HFFc6 (cell line): ENCODE measurements around the gene FMN2. TPM values are rescaled to one million over a fixed set of nuclear protein-coding genes. Genes with fewer than 3 reads are reported as not detected.
"Not testable (repeated sequence)": the region's sequence is repeated elsewhere in the genome, so short reads cannot be mapped to it uniquely, and the experiment has no call there.

Source experiments
- DNase-seq: peaks from one replicate; pipeline ENCODE4 v3.0.0-alpha.2; 2018
- H3K27ac Mint-ChIP-seq: 2 replicates; pipeline ENCODE4 v1.8.0; 2020; ENCODE audit warnings: mild to moderate bottlenecking, mixed read lengths
- H3K27me3 Mint-ChIP-seq: 2 replicates; pipeline ENCODE4 v1.8.0; 2021; ENCODE audit warnings: mild to moderate bottlenecking, moderate library complexity, mixed read lengths; ENCODE audit not compliant: insufficient read depth
- H3K36me3 Mint-ChIP-seq: 2 replicates; pipeline ENCODE4 v1.8.0; 2021; ENCODE audit warnings: low read depth, mixed read lengths
- H3K4me1 Mint-ChIP-seq: 2 replicates; pipeline ENCODE4 v1.8.0; 2020; ENCODE audit warnings: low read depth, mixed read lengths
- H3K4me3 Mint-ChIP-seq: 2 replicates; pipeline ENCODE4 v1.8.0; 2020; ENCODE audit warnings: mild to moderate bottlenecking, moderate library complexity, mixed read lengths
- H3K9me3 Mint-ChIP-seq: 2 replicates; pipeline ENCODE4 v1.8.0; 2020; ENCODE audit warnings: mild to moderate bottlenecking, mixed read lengths
- total RNA-seq, 6 experiments: library from RNA; stranded (reverse); fragmentation: NEBNext Ultra II Directional; extraction: Animal tissue kit (Norgen Biotek cat#: 25700); gene quantifications; 2 replicates in 1 of 6; 3 replicates in 5 of 6; pipeline ENCODE4 v1.2.3, GENCODE V29; 2021
- TF ChIP-seq, protein P1 (sequence below): fragments of 200-600 bp; sonication (generic); IDR thresholded peaks from 2 replicates; pipeline ENCODE4 v1.5.0; 2021; ENCODE audit warnings: antibody characterized with exemption, mild to moderate bottlenecking

Gene FMN2
- total RNA-seq, 6 experiments from 2014 or later = 82.6 to 115 (median 96.4) TPM

DNA sequence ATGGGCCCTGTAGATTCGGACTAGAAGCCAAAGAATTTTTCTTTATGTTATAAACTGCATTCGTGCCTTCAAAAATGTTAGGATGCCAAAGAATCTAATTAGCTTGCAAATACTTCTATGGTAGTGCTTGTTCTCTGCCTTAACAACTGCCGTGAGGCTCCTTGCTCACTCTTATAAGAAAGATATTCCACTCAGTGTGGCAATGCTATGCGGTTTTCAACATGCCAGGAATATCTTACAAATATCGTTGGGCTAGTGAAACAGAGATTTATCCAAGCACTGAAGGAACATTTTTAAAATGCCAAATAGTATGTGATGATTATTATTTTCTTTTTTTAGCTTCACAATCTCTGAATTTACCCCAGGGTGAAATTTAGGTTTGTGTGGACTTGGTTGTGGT is 322.0 kb downstream of the FMN2 start:
- TF ChIP-seq, protein P1, sequence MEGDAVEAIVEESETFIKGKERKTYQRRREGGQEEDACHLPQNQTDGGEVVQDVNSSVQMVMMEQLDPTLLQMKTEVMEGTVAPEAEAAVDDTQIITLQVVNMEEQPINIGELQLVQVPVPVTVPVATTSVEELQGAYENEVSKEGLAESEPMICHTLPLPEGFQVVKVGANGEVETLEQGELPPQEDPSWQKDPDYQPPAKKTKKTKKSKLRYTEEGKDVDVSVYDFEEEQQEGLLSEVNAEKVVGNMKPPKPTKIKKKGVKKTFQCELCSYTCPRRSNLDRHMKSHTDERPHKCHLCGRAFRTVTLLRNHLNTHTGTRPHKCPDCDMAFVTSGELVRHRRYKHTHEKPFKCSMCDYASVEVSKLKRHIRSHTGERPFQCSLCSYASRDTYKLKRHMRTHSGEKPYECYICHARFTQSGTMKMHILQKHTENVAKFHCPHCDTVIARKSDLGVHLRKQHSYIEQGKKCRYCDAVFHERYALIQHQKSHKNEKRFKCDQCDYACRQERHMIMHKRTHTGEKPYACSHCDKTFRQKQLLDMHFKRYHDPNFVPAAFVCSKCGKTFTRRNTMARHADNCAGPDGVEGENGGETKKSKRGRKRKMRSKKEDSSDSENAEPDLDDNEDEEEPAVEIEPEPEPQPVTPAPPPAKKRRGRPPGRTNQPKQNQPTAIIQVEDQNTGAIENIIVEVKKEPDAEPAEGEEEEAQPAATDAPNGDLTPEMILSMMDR = no peak
- no peak for DNase-seq
- Mint-ChIP-seq H3K9me3 (no peaks in the 10 kb centered on the region), H3K4me1 (peaks cover 67% of the 10 kb centered on the region), H3K4me3 (peak overlapping the region; percentile 45; the same call in 1 of the 2 replicates), H3K36me3 (peaks cover 63% of the 10 kb centered on the region), H3K27ac (peak overlapping the region; percentile 84), H3K27me3 (peaks cover 15% of the 10 kb centered on the region)

DNA sequence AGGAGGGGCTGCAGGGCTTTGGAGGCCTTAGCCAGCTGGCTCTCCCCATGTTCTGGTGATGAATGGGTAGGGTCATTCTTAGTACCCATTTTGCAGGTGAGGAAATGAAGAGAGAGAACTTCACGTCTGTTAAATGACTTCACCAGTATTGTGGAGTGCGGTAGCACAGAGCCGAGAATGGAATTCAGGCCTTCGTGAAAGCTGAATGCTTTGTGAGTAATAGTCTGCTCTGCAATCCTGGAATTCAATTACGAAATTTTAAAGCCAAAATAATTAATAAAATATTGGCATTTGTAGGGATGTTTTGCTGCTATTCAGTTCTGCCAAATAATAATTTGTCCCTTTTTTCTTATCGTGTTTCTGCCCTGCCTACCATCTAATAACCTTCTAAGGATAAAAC is 322.6 kb downstream of the FMN2 start:
- peak overlapping the region; percentile 84 for H3K27ac Mint-ChIP-seq
- DNase-seq = peak; percentile 77
- peaks cover 15% of the 10 kb centered on the region for H3K27me3 Mint-ChIP-seq
- H3K9me3 Mint-ChIP-seq = no peaks in the 10 kb centered on the region
- TF ChIP-seq, protein P1 = no peak
- peaks cover 67% of the 10 kb centered on the region for H3K4me1 Mint-ChIP-seq
- H3K4me3 Mint-ChIP-seq = peak overlapping the region; percentile 45
- H3K36me3 Mint-ChIP-seq = peaks cover 66% of the 10 kb centered on the region

DNA sequence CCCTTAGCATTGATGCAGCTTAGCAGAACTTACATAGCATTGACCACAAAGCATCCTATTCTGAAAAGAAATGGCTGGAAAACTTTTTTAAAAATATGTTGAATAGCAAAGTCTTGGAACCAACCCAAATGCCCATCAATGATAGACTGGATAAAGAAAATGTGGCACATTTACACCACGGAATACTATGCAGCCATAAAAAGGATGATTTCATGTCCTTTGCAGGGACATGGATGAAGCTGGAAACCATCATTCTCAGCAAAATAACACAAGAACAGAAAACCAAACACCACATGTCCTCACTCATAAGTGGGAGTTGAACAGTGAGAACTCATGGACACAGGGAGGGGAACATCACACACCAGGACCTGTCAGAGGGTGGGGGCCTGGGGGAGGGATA is 323.3 kb downstream of the FMN2 start:
- H3K27ac Mint-ChIP-seq = peak overlapping the region; percentile 84; the same call in 1 of the 2 replicates
- peaks cover 72% of the 10 kb centered on the region for H3K36me3 Mint-ChIP-seq
- not testable (repeated sequence) for H3K4me3 Mint-ChIP-seq, DNase-seq, H3K9me3 Mint-ChIP-seq
- peaks cover 16% of the 10 kb centered on the region for H3K27me3 Mint-ChIP-seq
- H3K4me1 Mint-ChIP-seq = peaks cover 68% of the 10 kb centered on the region

DNA sequence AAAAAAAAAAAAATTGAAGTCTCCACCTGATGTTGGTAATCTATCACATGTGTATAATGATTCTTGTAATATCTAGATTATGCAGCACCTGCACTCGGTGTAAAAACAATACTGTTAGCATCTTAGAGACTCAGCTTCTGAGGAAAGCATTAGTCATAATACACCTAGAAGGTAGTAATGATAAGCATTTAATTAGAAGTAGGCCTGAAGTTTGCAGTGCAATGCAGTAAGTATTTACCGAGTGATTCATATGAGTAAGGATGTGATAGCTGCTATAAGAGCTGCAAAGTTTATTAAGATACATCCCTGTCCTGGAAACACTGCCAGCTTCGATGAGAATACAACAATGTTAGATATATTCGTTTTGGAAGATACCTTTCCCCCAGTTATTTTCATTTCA is 323.8 kb downstream of the FMN2 start:
- Mint-ChIP-seq H3K27ac (peak overlapping the region; percentile 66), H3K4me1 (peaks cover 74% of the 10 kb centered on the region), H3K9me3 (no peaks in the 10 kb centered on the region), H3K4me3 (peak overlapping the region; percentile 7; the same call in 1 of the 2 replicates), H3K36me3 (peaks cover 73% of the 10 kb centered on the region), H3K27me3 (peaks cover 19% of the 10 kb centered on the region)
- TF ChIP-seq, protein P1 = no peak
- DNase-seq = no peak

DNA sequence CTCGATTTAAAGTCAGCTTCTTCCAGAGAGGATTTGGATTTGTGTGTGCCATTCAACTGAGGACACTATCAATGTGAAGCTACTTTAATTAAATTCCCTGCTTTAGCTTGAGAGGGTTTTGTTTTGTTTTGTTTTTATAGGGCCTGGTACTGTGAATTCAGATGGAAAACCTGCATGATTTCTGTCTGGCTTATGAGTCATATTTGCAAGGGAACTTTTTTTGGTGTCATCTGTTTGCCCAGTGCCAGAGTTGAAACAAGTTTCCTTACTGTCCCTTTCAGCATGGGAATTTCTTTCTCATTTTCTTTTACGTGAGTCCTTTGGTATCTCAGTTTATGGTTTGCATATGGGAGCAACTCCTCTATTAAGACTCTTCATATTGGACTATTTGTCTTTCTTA is 325.6 kb downstream of the FMN2 start:
- no peak overlapping the region for H3K4me3 Mint-ChIP-seq
- H3K4me1 Mint-ChIP-seq = peaks cover 81% of the 10 kb centered on the region
- H3K27me3 Mint-ChIP-seq = peaks cover 14% of the 10 kb centered on the region
- peaks cover 73% of the 10 kb centered on the region for H3K36me3 Mint-ChIP-seq
- TF ChIP-seq, protein P1 = no peak
- no peak for DNase-seq
- peak overlapping the region; percentile 47 for H3K27ac Mint-ChIP-seq
- H3K9me3 Mint-ChIP-seq = no peaks in the 10 kb centered on the region

DNA sequence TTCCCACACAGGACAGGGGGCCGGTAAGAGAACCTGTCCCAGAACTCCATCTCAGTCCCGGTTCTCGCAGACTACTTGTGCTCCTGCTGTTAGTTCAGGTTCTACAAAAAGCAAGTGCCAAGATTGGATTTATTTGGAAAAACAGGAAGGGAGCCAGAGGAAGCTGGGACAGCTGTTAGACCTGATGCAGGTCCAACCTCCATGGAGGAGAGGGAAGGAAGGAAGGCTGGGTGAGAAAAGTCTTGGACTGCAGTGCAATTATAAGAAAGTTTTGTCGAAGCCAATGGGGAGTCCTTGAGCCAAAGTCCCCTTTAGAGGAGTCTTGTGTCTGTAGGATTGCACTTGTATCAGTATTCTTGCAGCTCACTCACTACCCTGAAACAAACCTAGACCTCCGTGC is 329.1 kb downstream of the FMN2 start:
- peaks cover 81% of the 10 kb centered on the region for H3K4me1 Mint-ChIP-seq
- H3K9me3 Mint-ChIP-seq = no peaks in the 10 kb centered on the region
- H3K4me3 Mint-ChIP-seq = peak overlapping the region; percentile 63
- H3K27ac Mint-ChIP-seq = no peak overlapping the region
- peaks cover 13% of the 10 kb centered on the region for H3K27me3 Mint-ChIP-seq
- TF ChIP-seq, protein P1 = no peak
- DNase-seq = no peak
- peaks cover 62% of the 10 kb centered on the region for H3K36me3 Mint-ChIP-seq
